GM21526 (cell line): ENCODE data around the gene KREMEN1.

Experiments used
- ATAC-seq: cut with Tn5 transposase; IDR thresholded peaks from one replicate; pipeline ENCODE4 v1.9.1; 2021; ENCODE audit warnings: moderate library complexity; ENCODE audit not compliant: unreplicated experiment, low FRiP score

The KREMEN1 gene

DNA sequence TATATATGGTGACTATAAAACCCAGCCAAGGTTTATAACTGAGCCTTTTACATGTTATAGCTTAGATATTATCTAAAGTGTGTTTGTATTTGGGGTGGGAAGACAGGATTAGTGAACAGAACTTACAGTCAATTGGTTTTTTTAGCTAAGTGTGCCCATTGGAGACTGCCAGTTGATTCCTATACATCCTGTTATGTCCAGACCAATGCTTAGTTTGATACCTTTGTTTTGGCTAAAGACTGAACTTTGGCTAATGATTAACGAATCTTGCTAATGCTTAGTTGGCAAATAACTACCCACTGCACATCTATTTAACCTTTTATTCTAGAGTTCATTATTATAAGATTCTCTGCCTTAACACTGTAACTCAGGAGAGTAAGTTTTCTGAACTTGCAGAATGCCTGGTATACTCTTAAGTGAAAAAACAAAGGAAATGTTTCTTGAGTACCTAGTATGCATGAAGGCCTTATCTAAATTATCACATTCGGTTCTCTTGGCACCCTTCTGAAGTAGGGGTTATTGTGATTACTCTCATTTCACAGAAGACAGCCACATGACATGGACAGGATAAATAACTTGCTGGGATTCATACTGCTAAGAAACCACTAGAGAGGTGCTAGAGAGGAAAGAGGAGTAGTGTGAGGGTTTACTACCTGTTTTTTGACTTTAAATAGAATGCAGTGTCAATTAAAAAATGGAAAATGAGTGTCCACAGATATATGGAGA is 54.0 kb downstream of the KREMEN1 start:
- no peak for ATAC-seq

DNA sequence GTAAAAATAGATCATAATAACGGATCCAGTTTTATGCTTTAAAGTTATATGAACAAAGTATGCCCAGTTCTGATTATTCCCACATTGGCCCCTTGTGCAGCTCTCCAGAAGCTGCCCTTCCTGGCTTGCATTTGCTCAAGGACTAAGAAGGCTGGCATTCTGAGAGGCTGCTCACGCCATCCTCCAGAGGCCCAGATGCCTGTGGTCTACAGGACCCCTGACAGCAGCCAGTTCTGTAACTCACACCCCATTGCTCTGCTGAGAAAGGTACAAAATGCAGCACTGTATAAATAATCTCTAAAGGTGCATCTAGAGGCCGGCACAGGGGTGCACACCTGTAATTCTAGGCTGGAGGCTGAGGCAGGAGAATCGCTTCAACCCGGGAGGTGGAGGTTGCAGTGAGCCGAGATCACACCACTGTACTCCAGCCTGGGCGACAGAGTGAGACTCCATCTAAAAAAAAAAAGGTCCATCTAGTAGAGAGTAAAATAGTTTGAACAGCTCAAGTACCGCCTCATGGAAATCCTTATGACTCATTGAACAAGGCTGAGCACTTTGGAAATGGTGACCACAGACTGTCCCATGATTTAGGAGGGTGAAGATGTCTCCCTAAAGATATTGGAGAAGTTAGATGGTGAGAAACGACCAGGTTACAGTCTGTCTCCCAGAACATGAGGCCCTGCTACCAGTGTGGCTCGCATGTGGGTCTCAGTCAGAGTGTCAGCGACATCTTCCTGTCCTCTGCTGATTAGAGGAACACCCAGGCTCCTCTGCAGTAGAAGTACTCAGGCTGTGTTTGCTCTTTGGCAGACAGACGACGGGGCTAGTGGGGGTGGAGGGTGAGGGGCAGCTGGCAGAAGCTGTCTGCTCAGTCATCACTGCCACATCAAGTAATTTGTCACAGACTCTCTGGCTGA is 56.3 kb downstream of the KREMEN1 start:
- ATAC-seq, result no peak

- ATAC-seq, result no peak
These were observed 56.9 kb downstream of the KREMEN1 start for GRCh38 chr22:29129808-29130140.

GRCh38 chr22:29130476-29130875 is 57.6 kb downstream of the KREMEN1 start:
- ATAC-seq, result no peak

- no peak for ATAC-seq
These were observed 60.8 kb downstream of the KREMEN1 start for GRCh38 chr22:29133603-29134133.

DNA sequence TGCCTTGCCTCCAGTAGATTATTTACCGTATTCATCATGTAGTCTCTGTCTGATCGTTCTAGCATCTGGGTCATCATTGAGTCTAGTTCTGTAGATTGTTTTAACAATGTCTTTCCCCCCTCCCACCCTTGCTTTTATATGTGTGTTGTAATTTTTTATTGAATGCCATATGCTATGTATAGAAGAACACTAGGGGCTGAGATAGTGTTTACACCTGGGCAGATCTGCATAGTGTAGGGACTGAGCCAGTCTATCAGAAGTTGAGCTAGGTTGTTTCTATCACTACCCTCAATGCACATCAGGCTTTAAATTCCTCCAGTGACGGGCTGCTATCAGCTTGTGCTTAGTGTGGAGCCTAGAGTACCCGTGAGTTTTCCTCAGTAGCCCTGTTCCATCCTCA is 61.6 kb downstream of the KREMEN1 start:
- no peak for ATAC-seq

DNA sequence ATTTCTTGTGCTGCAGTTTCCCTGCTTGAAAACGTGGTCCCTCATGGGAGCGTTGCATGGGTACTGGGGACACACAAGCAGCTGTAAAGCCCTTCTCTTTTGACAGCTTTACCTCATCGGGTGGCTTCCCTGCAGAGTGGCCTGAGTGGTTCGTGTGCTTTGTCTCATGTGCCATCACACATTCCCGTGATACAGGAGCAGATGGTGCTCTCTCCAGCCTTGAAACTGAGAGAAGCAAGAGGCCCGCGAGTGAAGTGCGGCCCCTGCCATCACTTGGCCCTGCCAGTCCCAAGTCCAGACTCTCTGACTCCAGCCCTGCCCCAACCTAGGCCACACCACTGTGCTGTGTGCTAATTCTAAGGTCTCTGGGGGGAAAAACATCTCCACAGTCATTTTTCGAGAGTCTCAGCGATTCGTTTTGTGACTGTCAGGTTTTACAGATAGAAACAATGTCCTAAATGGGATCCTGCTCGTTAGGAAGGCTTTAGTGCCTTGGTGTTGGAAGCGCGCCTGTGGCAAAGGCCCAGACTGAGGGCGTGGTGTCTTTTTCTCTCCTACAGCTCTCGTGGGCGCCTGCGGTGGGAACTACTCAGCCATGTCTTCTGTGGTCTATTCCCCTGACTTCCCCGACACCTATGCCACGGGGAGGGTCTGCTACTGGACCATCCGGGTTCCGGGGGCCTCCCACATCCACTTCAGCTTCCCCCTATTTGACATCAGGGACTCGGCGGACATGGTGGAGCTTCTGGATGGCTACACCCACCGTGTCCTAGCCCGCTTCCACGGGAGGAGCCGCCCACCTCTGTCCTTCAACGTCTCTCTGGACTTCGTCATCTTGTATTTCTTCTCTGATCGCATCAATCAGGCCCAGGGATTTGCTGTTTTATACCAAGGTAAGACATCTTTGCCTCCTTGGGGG is 64.2 kb downstream of the KREMEN1 start:
- ATAC-seq, result no peak

DNA sequence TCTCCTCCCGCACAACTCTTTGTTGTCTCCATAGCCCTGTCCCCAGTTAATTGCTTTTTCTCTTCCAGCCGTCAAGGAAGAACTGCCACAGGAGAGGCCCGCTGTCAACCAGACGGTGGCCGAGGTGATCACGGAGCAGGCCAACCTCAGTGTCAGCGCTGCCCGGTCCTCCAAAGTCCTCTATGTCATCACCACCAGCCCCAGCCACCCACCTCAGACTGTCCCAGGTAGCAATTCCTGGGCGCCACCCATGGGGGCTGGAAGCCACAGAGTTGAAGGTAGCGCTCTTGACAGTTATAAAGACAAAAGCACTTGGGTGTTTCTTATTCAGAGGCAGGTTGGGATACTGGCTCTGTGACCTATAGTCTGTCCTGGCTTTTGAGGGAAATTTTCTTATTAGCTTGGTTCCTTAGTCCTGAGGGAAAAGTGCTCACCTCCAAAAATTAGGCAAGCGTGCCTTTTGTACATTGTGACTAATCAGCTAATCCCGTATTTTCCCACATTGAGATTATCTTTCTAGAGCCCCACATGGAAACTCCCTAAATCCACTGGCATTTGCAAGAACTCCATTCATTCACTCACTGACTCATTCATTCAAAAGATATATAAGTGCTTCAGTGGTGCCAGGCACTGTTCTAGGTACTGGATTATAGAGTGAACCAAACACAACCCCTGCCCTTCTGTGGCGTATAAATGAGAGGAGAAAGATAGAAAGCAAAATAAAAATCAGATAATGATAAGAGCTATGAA is 65.9 kb downstream of the KREMEN1 start:
- no peak for ATAC-seq

GRCh38 chr22:29139965-29140782 is 67.3 kb downstream of the KREMEN1 start:
- no peak for ATAC-seq

GRCh38 chr22:29141078-29141688 is 68.3 kb downstream of the KREMEN1 start:
- ATAC-seq, result no peak

- no peak for ATAC-seq
These were observed 69.3 kb downstream of the KREMEN1 start for GRCh38 chr22:29142116-29142515.

- no peak for ATAC-seq
These were observed 71.3 kb downstream of the KREMEN1 start for GRCh38 chr22:29143941-29144785.

DNA sequence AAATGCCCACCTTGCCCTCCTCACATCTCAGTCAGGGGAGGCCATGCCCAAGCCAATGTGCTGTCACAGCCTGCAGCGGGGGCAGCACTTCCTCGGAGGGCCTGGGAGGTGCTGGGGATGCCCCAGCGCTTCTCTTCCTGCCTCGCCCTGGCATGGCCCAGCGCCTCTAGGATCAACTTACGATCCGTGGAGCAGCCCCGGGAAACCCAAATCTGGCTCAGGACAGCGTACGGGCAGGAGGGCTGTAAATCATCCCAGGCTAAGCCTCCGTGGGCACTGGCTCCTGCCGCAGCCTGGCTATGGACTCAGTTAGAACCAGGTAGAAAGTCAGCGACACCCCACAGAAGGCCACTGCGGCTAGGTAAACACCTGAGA is 71.9 kb downstream of the KREMEN1 start:
- no peak for ATAC-seq

GRCh38 chr22:29145321-29146072 is 72.7 kb downstream of the KREMEN1 start:
- no peak for ATAC-seq

DNA sequence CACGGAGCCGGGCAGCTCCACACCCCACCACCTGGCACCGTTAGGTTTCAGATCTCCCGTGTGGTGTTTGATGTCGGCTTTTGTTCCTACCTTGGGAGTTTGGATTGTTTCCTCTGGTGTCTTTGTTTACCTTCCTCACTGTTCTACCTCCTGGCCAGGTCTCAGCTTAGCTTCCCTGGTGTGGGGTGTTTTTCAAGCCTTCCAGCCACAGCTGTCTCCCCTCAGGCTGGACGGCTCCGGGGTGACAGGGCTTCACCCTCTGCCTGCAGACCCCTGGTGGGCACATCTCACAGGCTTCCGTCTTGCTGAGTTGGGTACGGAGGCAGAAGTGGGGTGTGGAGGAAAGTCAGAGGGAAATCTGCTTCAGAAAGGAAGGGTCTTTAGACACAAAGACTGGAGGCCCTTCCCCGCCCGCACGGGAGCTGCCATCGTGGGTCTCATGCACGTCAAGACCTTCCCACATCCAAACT is 73.3 kb downstream of the KREMEN1 start:
- no peak for ATAC-seq

DNA sequence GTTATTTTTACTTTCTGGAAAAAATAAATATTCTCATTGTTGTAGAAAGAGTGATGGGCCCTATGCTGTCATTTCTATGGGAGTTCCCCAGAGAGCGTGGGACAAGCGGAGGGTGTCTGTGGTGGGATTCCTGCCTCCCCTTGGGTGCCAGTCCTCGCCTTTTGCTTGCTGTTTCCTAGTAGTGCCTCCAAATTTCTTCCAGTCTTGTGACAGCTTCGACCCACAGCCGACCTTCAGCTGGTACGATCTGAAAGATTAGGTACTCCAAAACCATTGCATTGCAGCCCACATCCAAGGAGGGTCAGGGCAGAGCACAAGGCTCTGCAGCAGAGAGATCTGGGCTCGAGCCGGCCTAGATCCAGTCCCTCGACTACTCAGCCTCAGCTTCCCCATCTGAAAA is 73.9 kb downstream of the KREMEN1 start:
- ATAC-seq, result no peak

GRCh38 chr22:29147331-29147899 is 74.6 kb downstream of the KREMEN1 start:
- no peak for ATAC-seq
